Measurements from ENCODE around the gene ZNF764.

The ZNF764 gene

GRCh38 chr16:30588651-30589050, 30.5 kb upstream of the ZNF764 start:
- H3K9me3 ChIP-seq: no peaks in the 10 kb centered on the region
- H3K36me3 ChIP-seq: peaks cover 0 to 5% (median 0%) of the 10 kb centered on the region in 3 donors
- H3K4me3 ChIP-seq: no peak overlapping the region
- DNase-seq: no peak
- no peak for TF ChIP-seq CTCF (IDR thresholded peaks at IDR 0.05)
- intact Hi-C loops (cut with DNase I; ENCODE audit: low total_unique reads): no loop called here
- peaks cover 0 to 21% (median 18%) of the 10 kb centered on the region in 4 donors for H3K4me1 ChIP-seq
- no peaks in the 10 kb centered on the region for H3K27me3 ChIP-seq
- H3K27ac ChIP-seq: no peak overlapping the region

GRCh38 chr16:30585400-30586191, 27.4 kb upstream of the ZNF764 start, which contains the start of gene ZNF785:
TSS of gene ZNF785 (minus strand) at chr16:30585697. CDS start at chr16:30585611, 86 bp downstream.
- peak; percentile 99 for DNase-seq
- peak in 1 of 2 experiments; percentile 41 for TF ChIP-seq CTCF (IDR thresholded peaks at IDR 0.05)
- Histone ChIP-seq H3K27me3 (no peaks in the 10 kb centered on the region), H3K4me3 (peak within 1 kb of the TSS; percentile 76 to 77), H3K4me1 (peaks cover 0 to 39% (median 24%) of the 10 kb centered on the region in 4 donors), H3K36me3 (peaks cover 18 to 35% (median 25%) of the 10 kb centered on the region in 3 donors), H3K27ac (peak within 1 kb of the TSS; percentile 86 to 96), H3K9me3 (no peaks in the 10 kb centered on the region)
- intact Hi-C loops (cut with DNase I; ENCODE audit: low total_unique reads): no loop called here

GRCh38 chr16:30585022-30585399, 26.8 kb upstream of the ZNF764 start:
- Histone ChIP-seq H3K27ac (peak overlapping the region; percentile 86 to 96), H3K4me3 (peak overlapping the region; percentile 76 to 77), H3K36me3 (peaks cover 18 to 35% (median 25%) of the 10 kb centered on the region in 3 donors), H3K27me3 (no peaks in the 10 kb centered on the region), H3K9me3 (no peaks in the 10 kb centered on the region), H3K4me1 (peaks cover 0 to 39% (median 24%) of the 10 kb centered on the region in 4 donors)
- intact Hi-C loops (cut with DNase I; ENCODE audit: low total_unique reads): no loop called here
- TF ChIP-seq CTCF (IDR thresholded peaks at IDR 0.05): no peak
- no peak for DNase-seq

GRCh38 chr16:30582611-30583340, 24.6 kb upstream of the ZNF764 start:
- no peak for DNase-seq
- Histone ChIP-seq H3K27me3 (no peaks in the 10 kb centered on the region), H3K4me1 (peaks cover 0 to 39% (median 24%) of the 10 kb centered on the region in 4 donors), H3K9me3 (no peaks in the 10 kb centered on the region), H3K27ac (no peak overlapping the region), H3K4me3 (no peak overlapping the region), H3K36me3 (peaks cover 18 to 47% (median 32%) of the 10 kb centered on the region in 3 donors)
- no peak for TF ChIP-seq CTCF (IDR thresholded peaks at IDR 0.05)
- intact Hi-C loops (cut with DNase I; ENCODE audit: low total_unique reads): no loop called here

- no peak for DNase-seq
- Histone ChIP-seq H3K4me1 (peaks cover 0 to 39% (median 24%) of the 10 kb centered on the region in 4 donors), H3K27ac (no peak overlapping the region), H3K27me3 (no peaks in the 10 kb centered on the region), H3K9me3 (no peaks in the 10 kb centered on the region), H3K4me3 (no peak overlapping the region), H3K36me3 (peaks cover 18 to 52% (median 32%) of the 10 kb centered on the region in 3 donors)
- intact Hi-C loops (cut with DNase I; ENCODE audit: low total_unique reads): no loop called here
- no peak for TF ChIP-seq CTCF (IDR thresholded peaks at IDR 0.05)
Observed at GRCh38 chr16:30581457-30581856, 23.3 kb upstream of the ZNF764 start.

Measured in tibial artery (tissue), 4 donors.